NCI-H2196 (cell line): ENCODE results near the gene DELE1.
A peak's percentile ranks its signal among the peaks of the same experiment; 100 is the strongest.

ENCODE experiments used
- DNase-seq: peaks from one replicate; lab custom pipeline; 2025; ENCODE audit not compliant: unreplicated experiment; lab: John Stamatoyannopoulos, UW

Gene DELE1, protein sequence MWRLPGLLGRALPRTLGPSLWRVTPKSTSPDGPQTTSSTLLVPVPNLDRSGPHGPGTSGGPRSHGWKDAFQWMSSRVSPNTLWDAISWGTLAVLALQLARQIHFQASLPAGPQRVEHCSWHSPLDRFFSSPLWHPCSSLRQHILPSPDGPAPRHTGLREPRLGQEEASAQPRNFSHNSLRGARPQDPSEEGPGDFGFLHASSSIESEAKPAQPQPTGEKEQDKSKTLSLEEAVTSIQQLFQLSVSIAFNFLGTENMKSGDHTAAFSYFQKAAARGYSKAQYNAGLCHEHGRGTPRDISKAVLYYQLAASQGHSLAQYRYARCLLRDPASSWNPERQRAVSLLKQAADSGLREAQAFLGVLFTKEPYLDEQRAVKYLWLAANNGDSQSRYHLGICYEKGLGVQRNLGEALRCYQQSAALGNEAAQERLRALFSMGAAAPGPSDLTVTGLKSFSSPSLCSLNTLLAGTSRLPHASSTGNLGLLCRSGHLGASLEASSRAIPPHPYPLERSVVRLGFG

DNA sequence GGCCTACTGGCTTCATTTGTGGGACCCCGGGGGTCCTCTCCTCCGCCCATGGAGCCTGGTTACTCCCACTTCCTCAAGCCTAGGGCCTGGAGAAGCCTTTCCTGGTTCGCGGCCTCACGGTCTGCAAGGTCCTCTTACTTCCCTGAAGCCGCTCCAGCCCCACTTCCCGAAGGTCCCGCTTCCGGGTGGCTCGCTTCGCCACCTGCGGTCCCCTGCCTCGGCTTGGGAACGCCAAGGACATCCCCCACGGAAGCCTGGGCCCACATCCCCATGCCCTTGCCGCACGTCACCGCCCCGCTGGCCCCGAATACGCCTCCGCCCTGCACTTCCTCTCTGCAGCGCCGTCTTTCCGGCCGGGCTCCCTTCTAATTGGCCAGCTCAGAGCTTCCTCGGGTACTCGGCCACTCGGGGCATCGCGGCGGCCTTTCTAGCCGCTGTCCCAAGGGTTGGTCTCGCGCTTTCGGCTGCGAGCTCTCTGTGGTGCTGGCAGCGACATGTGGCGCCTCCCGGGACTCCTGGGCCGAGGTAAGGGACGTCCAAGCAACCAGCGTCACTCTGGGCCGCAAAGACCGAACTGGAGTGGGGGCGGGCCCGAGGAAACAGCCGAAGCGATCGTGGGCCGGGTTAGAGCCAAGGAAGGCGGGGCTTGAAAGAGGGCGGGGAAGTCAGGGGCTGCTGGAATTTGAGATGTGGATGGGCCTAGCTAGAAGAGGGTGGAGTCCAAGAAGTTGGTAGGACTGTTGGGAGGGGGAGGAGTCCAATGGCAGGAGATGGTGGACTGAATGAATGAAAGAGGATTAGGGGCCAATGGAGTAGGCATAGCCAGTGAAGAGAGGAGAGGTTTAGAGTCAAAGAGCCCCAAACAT is at the start of gene DELE1:
Gene DELE1 (plus strand): TSS at position 424 of the 866 bp plus-strand sequence. CDS start 71 bp downstream, at position 495.
- DNase-seq, result peak; percentile 91

DNA sequence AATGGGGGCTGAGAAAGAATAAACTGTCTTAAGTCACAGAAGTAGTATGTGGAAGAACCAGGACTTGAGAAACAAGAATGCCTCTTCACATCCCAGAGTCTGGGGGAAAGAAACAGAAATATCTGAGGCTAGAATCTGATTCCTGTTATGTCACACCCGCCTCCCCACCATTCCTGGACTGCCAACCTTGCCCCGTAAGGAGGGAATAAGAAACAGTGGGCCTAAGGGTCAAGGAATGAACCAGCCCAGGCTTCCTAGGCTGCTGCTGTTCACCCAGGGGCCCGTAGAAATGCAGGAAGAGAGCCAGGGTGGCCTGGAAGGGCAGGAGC is 49.8 kb upstream of the DELE1 start:
- DNase-seq, result no peak

DNA sequence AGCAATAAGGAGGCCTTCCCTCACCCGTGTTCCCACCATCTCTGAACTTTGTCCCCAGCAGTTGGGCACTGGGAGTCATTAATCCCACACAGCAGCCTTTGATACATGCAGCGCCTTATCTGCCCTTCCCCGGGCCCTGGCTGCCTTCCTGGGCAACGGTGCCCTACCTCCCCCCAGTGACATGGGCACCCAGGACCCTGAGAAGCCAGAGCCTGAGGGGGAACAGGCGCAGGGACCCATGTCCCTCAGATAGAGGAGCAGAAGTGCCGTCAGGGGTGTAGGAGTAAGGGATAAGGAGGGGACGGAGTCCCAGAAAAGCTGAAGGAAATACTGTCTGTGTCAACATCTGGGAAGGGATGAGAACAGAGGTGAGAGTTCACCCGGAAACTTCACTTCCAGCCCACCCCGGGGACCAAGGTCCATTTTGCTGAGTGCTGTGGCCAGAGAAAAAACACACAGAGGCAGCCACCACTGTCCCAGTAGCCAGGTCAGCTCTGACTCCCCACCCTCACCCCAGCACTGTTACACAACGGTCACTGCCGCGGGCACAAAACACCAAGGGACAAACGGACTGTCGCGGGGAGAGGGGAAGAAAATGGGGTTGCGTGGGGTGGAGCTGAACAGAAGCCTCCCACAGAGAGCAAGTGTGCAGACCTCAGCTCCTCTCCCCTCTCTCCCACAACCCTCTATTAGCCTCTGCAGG is 49.3 kb upstream of the DELE1 start:
- no peak for DNase-seq

DNA sequence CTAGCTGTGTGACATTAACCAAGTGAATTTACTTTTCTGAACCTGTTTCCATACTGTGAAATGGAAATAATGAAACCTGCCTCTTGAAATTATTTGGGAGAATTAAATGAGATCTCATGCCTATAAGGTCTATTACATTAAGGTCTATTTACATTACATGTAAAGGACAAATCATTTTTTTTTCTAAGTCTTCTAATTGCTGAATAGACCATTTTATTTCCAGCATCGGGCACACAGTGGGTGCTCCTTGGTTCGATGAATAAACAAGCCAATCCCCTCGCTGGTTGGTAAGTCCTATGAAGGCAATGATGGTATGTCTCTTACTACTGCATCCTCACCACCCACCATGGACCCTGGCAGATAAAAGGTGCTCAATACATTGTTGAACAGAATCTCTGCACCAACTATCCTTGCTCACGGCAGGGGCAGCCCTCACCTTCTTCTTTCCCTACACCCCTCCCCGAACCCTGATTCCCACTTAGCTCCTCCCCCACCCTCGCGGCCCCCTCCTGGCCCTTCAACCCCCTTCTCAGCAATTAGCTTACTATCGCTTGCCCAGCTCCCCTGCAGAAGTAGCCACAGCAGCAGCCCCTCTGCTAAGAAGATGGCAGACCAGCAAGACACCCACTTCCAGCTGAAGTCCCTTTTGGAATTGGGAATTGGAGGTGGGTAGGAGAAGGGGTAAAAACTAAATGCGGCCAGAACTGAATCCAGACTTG is 48.5 kb upstream of the DELE1 start:
- no peak for DNase-seq

DNA sequence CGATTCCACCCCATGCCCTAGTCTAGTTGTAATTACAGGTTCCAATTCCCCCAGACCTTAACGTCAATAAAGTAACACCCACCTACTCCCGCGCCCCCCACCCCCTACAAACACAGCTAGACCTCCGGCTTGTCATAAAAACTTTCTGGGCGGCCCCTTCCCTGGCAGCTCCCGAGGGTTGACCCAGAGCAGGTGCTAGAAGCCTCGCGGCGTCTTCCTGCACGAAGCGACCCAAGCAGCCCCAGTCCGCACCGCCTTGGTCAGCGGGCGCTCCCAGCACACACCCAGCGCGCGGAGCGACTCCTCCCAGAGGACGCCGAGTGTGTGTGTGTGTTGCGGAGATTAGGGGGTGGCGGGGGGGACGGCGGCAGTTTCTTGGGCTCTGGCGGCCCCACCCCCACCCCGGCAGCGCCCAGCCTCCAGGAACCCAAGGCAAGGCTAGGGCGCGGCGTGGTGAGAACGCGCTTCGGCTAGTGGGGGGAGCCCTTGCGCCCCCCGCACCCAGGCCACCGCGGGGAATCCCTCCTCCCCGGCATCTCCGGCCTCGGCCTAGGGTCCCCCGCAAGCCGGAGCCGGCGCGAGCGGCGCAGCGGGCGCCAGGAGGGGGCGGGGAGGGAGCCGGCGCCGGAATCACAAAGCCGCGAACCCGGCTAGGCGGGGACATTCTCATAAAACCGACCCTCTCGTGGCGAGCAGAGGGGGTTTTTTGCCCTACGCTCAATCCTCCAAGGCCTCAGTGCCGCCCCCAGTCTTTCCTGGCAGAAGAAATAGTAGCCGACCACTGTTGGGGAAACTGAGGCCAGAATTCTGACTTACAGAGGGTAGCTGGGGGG is 47.7 kb upstream of the DELE1 start:
- DNase-seq, result peak; percentile 40

DNA sequence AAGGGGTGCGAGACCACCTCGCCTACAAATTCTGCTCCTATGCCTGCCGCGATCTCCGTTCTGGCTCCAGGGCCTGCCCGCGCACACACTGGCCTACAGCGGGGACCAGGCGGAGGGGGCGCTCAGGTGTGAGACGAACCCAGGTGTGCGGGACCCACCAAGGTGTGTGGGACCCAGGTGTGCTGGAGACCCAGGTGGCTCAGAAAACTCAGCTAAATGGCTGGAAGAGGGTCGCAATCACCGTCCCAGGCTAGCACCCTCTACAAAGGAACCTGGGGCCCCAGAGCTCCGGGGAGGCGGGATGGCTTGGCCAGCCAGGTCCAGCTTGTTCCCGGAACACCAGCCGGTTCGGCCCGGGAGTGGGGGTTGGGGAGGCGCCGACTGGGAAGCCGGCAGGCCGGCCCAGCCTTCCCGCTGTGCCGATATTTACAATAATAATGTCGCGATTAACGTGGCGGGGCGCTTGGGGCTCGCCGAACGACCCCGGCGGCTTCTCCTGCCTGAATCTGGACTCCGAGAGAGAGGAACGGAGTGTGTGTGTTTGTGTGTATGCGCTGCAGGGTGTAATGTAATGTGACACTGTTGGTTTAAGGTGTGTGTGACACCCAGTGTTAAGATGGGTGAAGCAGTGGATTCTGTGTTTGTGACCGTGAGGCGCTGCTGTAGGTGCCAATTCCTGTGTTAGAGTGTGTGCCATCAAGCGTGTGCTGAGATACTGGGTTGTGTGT is 46.9 kb upstream of the DELE1 start:
- DNase-seq, result peak; percentile 36

DNA sequence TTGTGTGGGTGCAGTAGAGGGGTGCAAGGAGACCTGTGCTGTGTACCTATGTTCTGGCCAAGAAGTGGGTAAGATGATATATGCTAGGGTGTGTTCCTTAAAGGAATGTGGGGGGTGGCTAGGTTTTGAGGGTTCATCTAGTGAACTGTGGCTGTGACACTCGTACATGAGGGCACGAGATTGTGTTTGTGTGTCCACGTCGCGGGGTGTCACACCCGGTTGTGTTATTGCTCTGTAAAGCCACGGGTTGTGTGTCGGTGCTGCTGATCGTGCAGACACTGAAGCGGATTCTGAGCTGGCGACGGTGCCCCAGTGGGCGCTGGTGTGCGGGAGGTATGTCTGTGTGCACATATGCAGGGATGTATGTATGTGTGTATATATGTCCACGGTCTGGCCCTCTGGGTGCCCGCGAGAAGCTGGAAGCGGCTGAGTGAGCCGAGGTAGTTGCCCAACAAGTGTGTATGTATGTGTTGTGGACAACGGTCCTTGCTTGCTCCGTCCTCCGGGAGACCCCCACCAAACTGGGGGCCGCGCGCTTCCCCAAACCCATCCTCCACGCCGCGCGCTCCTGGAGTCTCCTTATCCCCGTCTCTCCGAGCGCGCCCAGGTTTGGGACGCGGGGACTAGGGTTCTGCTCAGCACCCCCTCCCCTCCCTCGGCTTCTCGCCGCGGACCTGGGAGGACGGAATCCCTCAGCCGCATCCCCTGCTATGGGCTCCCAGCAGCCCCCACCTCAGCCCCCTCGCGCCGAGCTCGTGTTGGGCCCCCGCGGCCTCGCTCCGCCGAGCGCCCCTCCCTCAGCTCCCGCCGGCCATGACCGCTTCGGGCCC is 46.1 kb upstream of the DELE1 start:
- DNase-seq, result peak; percentile 29

DNA sequence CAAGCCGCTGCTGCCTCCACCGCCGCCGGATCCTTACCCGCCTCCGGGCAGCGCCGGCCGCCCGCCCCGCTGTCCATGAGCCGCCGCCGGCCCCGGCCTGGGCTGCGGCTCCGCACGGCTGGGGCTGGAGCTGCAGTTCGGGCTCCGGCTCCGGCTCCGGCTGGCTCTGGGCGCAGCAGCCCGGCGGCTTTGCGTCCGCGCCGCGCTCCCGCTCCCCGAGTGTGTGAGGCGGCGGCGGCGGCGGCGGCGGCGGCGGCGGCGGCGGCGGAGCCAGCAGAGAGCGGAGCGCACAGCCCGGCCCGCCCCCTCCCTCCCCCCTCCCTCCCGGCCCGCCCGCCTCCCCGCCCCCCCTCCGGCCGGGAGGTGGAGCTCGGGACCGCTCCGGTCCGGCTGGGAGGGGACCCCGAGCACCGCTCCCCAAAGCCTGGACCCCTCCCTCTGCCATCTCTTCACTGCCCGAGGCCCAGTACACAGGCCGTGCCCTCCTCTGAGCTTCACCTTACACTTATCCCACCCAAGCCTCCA is 45.4 kb upstream of the DELE1 start, which contains the start of gene PCDH1:
Gene PCDH1 (minus strand): TSS at position 225 of the 525 bp plus-strand sequence. CDS start 148 bp downstream, at position 77.
- peak; percentile 60 for DNase-seq

DNA sequence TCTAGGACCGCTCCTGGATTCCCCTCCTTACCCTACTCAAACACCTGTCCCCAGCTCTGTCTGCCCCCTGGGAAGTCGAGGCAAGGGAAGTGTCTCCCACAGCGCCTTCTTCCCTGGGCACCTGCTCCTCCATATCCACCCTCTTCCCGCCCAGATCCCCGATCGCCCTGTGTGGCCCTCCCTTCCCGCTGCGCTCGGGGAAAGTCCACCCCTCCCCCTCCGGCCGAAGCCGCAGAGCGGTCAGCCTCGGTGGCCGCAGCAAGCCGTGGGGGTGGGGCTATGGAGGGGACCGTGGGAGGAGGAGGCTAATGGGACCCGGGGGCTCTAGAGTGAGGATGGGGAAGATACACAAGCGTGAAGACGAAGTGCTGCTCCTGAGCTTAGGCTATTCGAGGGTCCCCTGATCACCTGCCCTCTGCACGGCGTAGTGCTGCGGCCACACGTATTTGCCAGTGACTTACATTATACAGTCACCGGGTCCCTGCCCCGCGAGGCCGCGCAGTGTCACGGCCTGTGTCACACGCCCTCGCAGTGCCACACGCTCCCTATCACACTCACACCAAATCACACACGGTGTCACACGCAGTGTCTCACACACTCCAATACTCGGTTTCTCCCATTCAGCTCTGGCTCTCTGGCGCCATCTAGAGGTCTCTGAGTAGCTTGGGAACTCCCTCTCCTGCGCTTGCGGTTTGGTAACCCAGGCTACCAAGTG is 44.8 kb upstream of the DELE1 start:
- peak; percentile 97 for DNase-seq

DNA sequence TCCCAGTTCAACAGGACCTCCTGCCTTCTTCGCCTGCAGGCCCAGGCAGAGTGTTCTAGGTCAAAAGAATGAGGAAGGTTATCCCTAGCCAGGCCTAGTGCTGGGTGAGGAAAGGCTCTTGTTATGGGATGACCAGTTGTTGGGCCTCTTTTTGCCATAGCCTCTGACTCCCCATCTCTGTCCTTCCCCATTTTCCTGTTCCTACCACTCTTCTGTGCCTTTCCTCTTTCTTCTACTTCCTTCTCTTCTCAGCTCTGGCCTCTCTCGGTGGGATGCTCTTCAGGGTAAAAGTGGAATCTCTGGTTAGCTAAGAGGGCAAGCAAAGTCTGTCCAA is 44.3 kb upstream of the DELE1 start:
- DNase-seq, result no peak

DNA sequence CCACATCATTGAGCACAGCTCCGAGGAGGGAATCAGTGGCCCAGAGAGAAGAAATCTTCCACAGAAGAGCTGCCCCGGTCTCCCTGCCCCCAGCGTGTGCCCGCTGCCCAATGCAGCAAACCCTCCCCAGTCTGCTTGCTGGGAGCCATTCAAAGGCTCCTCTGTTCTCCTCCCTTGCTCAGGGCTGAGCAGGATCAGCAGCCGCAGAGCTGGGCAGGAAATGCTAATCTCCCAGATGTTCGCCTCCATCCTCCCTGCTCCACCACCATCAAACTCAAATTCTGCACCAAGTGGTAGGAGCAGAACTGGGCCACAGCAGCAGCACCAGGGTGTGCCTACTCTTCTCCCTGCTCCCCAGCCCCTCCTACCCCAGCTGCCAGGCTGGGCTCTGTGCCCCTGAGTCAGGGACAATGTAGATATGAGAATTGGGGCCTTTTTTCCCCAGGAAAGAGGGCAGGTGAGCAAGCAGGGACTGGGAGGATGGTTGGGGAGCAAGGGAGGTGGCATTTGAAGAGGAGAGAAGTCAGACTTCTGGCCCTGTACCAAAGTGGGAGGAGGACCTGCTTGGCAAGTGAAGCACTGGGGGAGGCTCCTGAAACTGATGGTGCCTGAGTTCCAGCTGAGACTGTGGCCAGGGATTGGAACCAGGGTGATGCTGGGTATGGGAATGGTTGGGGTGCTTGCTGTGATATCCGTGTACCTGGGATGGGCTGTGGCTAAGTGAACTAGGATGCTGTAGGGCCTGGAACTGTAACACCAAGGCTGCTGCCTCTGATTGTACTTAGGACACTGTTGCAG is 43.5 kb upstream of the DELE1 start:
- DNase-seq, result peak; percentile 21

DNA sequence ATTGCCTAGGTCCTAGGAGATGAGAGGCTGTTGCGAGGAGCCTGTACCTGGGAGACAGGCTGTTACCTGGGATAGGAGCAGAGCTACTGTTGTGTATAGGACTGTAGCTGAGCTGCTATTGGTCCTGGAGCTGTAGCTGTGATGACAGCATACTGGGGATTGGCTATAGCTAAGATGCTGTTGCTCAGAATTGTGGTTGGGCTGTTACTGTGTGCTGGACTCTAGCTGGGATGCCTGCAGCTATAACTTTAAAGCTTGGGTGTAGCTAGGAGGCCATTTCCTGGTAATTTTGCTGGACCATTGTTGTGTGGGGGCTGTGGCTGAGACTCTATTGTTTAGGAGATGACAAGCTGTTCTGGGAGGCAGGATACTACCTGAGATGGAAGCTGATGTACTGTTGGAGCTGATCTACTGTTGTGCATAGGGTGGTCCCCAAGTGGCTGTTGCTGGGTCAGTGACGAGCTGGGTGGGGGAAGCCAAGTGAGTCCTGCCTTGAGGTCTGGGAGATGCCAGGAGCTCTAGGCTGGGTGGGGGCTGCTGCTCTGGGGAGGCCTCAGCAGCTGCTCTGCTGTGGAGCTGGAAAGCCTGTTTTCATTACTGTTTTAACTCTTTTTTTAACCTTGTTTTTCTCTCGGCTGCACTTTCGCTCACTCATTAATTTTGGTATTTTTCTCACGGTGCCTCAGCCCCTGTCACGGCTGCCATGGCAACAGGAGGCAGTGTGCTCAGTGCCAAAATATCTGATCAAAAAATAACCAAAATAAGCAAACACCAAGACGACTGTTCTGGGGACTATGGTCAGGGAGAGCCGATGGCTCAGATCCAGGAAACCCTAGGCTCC is 42.5 kb upstream of the DELE1 start:
- DNase-seq, result no peak

DNA sequence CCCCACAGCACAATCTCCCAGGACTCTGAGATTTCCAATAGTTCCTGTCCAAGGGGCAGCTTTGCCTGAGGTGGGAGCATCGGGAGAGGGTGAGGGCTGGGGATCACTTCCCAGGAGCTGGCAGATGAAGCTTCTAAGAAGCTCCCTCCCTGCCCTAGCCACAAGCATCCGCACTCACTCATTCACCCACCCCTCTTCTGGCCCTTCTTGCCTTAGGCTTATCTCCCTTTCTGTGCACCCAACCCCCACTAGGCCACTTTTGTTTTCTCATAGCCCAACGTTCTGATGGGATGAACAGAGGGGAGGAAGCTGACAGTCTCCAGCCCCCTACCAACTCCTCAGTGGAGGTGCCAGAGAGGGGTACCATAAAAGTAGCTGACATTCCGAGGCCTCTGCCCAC is 41.8 kb upstream of the DELE1 start:
- no peak for DNase-seq

DNA sequence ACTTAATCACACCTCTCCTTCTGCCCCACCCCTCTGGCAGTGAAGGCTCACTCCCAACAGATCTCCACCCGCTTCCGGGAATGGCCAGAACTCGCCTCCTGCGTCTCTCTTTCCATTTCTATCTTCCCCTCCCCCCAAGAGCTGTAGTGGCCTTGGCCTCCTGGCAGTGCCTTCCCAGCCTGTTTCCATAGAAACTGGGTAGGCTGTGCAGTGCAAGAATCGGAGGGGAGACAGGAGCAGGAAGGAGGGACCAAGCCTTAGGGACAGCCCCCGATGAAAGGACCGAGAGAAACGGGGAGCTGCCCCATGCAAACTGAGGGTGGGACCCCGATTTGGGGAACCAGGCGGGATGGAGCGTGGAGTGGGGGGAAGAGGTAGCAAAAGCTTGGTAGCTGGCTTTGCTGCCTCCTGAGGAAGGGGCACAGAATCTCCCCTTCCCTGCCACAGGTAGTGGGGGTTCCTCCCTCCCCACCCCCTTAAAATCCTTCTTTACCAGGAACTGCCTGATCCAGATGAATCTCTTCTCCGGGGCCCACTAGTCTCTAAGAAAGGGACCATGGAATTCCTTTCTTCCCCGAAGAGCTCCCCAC is 41.0 kb upstream of the DELE1 start:
- peak; percentile 57 for DNase-seq

DNA sequence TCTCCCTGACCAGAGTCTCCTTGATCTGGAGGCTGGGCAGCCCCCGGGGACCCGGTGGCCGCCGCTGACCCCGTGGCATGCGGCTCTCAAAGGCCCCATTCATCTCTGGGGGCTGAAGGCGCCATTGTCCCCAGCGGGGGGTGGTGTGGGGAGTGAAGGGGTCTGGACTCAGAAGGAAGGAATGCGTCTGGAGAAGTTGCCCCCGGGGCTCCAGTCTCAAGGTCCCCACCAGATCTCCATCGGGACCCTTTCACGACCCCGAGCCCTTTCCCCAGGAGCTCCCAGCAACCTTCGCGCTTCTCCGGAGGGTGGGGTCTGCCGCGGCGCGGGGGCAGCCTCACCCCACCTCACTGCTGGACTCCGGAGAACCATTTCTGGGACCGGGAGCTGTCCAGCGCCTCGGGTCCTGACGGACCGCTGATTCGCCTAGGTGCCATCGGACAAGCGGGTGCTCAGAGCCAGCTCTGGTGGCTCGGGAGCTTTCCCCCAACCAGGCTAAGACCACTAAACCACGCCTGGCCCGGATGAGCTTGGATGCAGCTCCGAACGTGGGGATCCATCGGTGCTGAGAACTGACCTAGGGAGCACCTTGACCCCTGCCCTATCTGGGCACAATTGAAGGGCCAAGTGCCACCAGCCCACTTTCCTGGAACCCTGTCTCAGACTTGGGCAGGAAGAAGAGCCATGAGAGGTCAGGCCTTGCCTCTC is 40.3 kb upstream of the DELE1 start:
- no peak for DNase-seq
